Measurements from ENCODE around the gene TSFM. TPM values are rescaled to one million over a fixed set of nuclear protein-coding genes. Genes with fewer than 3 reads are reported as not detected.

The TSFM gene
- total and polyA plus RNA-seq, 9 of the 15 experiments (the other 6 are each of a cell fraction or from before 2014, with no cell fraction given): 44.6 to 198 (median 60.2) TPM

DNA sequence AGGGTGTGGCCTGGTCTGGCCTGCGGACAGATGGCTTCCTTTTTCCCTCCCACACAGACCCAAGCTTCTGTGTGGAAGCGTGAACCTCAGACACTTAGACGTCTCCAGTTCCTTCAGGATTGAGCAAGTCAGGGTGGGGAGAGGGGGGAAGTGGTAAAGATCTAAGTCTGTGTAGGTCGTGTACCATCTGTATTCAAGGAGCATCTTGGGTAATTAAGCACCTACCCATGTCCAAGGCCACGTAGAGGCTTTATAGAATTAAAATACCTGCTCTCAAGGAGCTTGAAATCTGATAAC is 34.2 kb downstream of the TSFM start:
- peak overlapping the region in 1 of 2 experiments; percentile 23; a peak in 1 of 4 replicates for H3K9ac ChIP-seq (ENCODE audit: insufficient read depth in 1 of 2, low read depth in 2 of 2, low read length in 2 of 2)
- CTCF ChIA-PET (ENCODE audit: low intra/inter-chr PET ratio): interaction anchor here (1.1 kb wide), 1 partner anchor 89 kb away, joined by 6 read pairs; no protein-coding TSS in a partner anchor
- H3K27me3 ChIP-seq (ENCODE audit: control insufficient read depth in 2 of 2, insufficient read depth in 2 of 2, low read length in 2 of 2): no peaks in the 10 kb centered on the region
- H3K4me3 ChIP-seq: no peak overlapping the region
- peaks cover 4% of the 10 kb centered on the region for H3K9me1 ChIP-seq (ENCODE audit: control insufficient read depth, insufficient read depth, low read length)
- H2AFZ ChIP-seq (ENCODE audit: low read depth, low read length): peak overlapping the region; percentile 61
- ATAC-seq (peak; percentile 83), DNase-seq (ENCODE audit: extremely low read depth in 1 of 4, low spot score in 3 of 4) (peak; percentile 66 to 80 (median 72)), FAIRE-seq (peak; percentile 94)
- no peak overlapping the region for H3K4me2 ChIP-seq (ENCODE audit: insufficient read depth, low read length)
- no TSS peak for BruUV-seq (replicated peaks)
- peaks cover 7% of the 10 kb centered on the region; the same call in 1 of the 3 replicates for H3K36me3 ChIP-seq (ENCODE audit: control insufficient read depth, insufficient read depth, low read length)
- intact Hi-C loops (cut with micrococcal nuclease): no loop called here
- H3K27ac ChIP-seq (ENCODE audit: extremely low read depth, low read depth, low read length): peak overlapping the region; percentile 37; the same call in 2 of the 3 replicates
- H3K79me2 ChIP-seq (ENCODE audit: control insufficient read depth, insufficient read depth, low read length): no peaks in the 10 kb centered on the region
- in situ Hi-C loops (cut with MboI): no loop called here
- no peaks in the 10 kb centered on the region for H3K9me3 ChIP-seq (replicated peaks; ENCODE audit: control insufficient read depth, insufficient read depth, low read depth, low read length)
- WGBS (ENCODE audit: insufficient coverage, low coverage, missing lambda C conversion rate): 0% methylated on average over 5 of the region's 5 CpGs
- POLR2A ChIA-PET: interaction anchor here (0.9 kb wide), 2 partner anchors 14 to 26 kb away, joined by 3 to 4 read pairs; no protein-coding TSS in a partner anchor
- H3K4me1 ChIP-seq (replicated peaks in 1 of 2; ENCODE audit: control insufficient read depth in 2 of 2, insufficient read depth in 2 of 2, low read length in 2 of 2): peaks cover 9 to 17% of the 10 kb centered on the region in 2 experiments; a peak in 3 of 5 replicates
- H4K20me1 ChIP-seq (replicated peaks; ENCODE audit: control insufficient read depth, insufficient read depth, low read length): no peaks in the 10 kb centered on the region; the same call in 1 of the 2 replicates
- TF ChIP-seq JUNB (CRISPR knock-in tag; conservative IDR thresholded peaks at IDR 0.05) (no peak), TOE1 (IDR thresholded peaks at IDR 0.05; ENCODE audit: borderline replicate concordance) (no peak), TOE1 (CRISPR knock-in tag; IDR thresholded peaks at IDR 0.05; ENCODE audit: borderline replicate concordance, low read depth) (no peak), FOXO4 (CRISPR knock-in tag; IDR thresholded peaks at IDR 0.05) (no peak), ZBTB33 (CRISPR knock-in tag; IDR thresholded peaks at IDR 0.05) (no peak), SPI1 (IDR thresholded peaks at IDR 0.05; ENCODE audit: borderline replicate concordance, low read depth, low read length) (peak; percentile 82), NFE2L1 (tag; IDR thresholded peaks at IDR 0.05; ENCODE audit: borderline replicate concordance, low read depth) (no peak), CEBPB (tag; IDR thresholded peaks at IDR 0.05) (peak; percentile 86), ELF1 (tag; IDR thresholded peaks at IDR 0.05) (no peak), MED1 (CRISPR knock-in tag; IDR thresholded peaks at IDR 0.05; ENCODE audit: borderline replicate concordance) (no peak), EGR1 (conservative IDR thresholded peaks at IDR 0.05) (peak; percentile 28; the same call in 1 of the 2 replicates), EHMT2 (IDR thresholded peaks at IDR 0.05) (no peak)
- TF ChIP-seq, protein P1, sequence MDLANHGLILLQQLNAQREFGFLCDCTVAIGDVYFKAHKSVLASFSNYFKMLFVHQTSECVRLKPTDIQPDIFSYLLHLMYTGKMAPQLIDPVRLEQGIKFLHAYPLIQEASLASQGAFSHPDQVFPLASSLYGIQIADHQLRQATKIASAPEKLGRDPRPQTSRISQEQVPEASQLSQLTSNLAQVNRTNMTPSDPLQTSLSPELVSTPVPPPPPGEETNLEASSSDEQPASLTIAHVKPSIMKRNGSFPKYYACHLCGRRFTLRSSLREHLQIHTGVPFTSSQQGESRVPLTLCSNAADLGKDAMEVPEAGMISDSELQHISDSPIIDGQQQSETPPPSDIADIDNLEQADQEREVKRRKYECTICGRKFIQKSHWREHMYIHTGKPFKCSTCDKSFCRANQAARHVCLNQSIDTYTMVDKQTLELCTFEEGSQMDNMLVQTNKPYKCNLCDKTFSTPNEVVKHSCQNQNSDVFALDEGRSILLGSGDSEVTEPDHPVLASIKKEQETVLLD (IDR thresholded peaks at IDR 0.05): no peak
- TF ChIP-seq, protein P2, sequence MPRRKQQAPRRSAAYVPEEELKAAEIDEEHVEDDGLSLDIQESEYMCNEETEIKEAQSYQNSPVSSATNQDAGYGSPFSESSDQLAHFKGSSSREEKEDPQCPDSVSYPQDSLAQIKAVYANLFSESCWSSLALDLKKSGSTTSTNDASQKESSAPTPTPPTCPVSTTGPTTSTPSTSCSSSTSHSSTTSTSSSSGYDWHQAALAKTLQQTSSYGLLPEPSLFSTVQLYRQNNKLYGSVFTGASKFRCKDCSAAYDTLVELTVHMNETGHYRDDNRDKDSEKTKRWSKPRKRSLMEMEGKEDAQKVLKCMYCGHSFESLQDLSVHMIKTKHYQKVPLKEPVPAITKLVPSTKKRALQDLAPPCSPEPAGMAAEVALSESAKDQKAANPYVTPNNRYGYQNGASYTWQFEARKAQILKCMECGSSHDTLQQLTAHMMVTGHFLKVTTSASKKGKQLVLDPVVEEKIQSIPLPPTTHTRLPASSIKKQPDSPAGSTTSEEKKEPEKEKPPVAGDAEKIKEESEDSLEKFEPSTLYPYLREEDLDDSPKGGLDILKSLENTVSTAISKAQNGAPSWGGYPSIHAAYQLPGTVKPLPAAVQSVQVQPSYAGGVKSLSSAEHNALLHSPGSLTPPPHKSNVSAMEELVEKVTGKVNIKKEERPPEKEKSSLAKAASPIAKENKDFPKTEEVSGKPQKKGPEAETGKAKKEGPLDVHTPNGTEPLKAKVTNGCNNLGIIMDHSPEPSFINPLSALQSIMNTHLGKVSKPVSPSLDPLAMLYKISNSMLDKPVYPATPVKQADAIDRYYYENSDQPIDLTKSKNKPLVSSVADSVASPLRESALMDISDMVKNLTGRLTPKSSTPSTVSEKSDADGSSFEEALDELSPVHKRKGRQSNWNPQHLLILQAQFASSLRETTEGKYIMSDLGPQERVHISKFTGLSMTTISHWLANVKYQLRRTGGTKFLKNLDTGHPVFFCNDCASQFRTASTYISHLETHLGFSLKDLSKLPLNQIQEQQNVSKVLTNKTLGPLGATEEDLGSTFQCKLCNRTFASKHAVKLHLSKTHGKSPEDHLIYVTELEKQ (CRISPR knock-in tag; IDR thresholded peaks at IDR 0.05): no peak

Measured in K562 (cell line).